Mucosa of stomach (tissue), 1 donor: ENCODE results near the gene DNAJC4.
A peak's percentile ranks its signal among the peaks of the same experiment; 100 is the strongest.

Source experiments
- H3K27me3 ChIP-seq: one replicate; pipeline ENCODE4 v1.7.0; 2013; ENCODE audit warnings: mild to moderate bottlenecking, low read length; ENCODE audit not compliant: control insufficient read depth, insufficient read depth
- H3K36me3 ChIP-seq: one replicate; pipeline ENCODE4 v1.7.0; 2013; ENCODE audit warnings: low read length; ENCODE audit not compliant: control insufficient read depth, insufficient read depth
- H3K4me1 ChIP-seq: one replicate; pipeline ENCODE4 v1.7.0; 2013; ENCODE audit warnings: mild to moderate bottlenecking, low read length; ENCODE audit not compliant: control insufficient read depth, insufficient read depth
- H3K4me3 ChIP-seq: one replicate; pipeline ENCODE4 v1.7.0; 2013; ENCODE audit warnings: low read length
- H3K9ac ChIP-seq: one replicate; pipeline ENCODE4 v1.7.0; 2013; ENCODE audit warnings: mild to moderate bottlenecking, low read length, moderate library complexity
- H3K9me3 ChIP-seq: one replicate; pipeline ENCODE4 v1.7.0; 2013; ENCODE audit warnings: mild to moderate bottlenecking, low read length, moderate library complexity; ENCODE audit not compliant: control insufficient read depth
- donor health status: Pancreatic carcinoma.

The DNAJC4 gene

GRCh38 chr11:64260147-64260708 is 29.9 kb downstream of the DNAJC4 start:
- Histone ChIP-seq H3K27me3 (no peaks in the 10 kb centered on the region), H3K36me3 (peaks cover 26% of the 10 kb centered on the region), H3K9ac (no peak overlapping the region), H3K9me3 (no peaks in the 10 kb centered on the region), H3K4me1 (no peaks in the 10 kb centered on the region), H3K4me3 (no peak overlapping the region)

- no peaks in the 10 kb centered on the region for H3K9me3 ChIP-seq
- peaks cover 17% of the 10 kb centered on the region for H3K36me3 ChIP-seq
- H3K9ac ChIP-seq = no peak overlapping the region
- no peaks in the 10 kb centered on the region for H3K27me3 ChIP-seq
- no peak overlapping the region for H3K4me3 ChIP-seq
- H3K4me1 ChIP-seq = no peaks in the 10 kb centered on the region
These were observed 31.3 kb downstream of the DNAJC4 start for GRCh38 chr11:64261556-64262080.

- peaks cover 17% of the 10 kb centered on the region for H3K36me3 ChIP-seq
- H3K9ac ChIP-seq = no peak overlapping the region
- H3K4me1 ChIP-seq = peaks cover 6% of the 10 kb centered on the region
- H3K27me3 ChIP-seq = no peaks in the 10 kb centered on the region
- no peak overlapping the region for H3K4me3 ChIP-seq
- H3K9me3 ChIP-seq = no peaks in the 10 kb centered on the region
These were observed 32.1 kb downstream of the DNAJC4 start for GRCh38 chr11:64262271-64263002.

- Histone ChIP-seq H3K9me3 (no peaks in the 10 kb centered on the region), H3K27me3 (no peaks in the 10 kb centered on the region), H3K36me3 (peaks cover 17% of the 10 kb centered on the region), H3K4me1 (peaks cover 14% of the 10 kb centered on the region), H3K9ac (no peak overlapping the region), H3K4me3 (no peak overlapping the region)
These were observed 32.9 kb downstream of the DNAJC4 start for GRCh38 chr11:64263021-64263946.

- Histone ChIP-seq H3K4me3 (no peak overlapping the region), H3K36me3 (peaks cover 17% of the 10 kb centered on the region)
These were observed 33.6 kb downstream of the DNAJC4 start for GRCh38 chr11:64263947-64264317.

GRCh38 chr11:64264371-64264852 is 34.1 kb downstream of the DNAJC4 start:
- peaks cover 17% of the 10 kb centered on the region for H3K36me3 ChIP-seq
- no peaks in the 10 kb centered on the region for H3K27me3 ChIP-seq
- H3K4me1 ChIP-seq = peaks cover 22% of the 10 kb centered on the region
- no peak overlapping the region for H3K9ac ChIP-seq
- no peak overlapping the region for H3K4me3 ChIP-seq
- no peaks in the 10 kb centered on the region for H3K9me3 ChIP-seq

More at GRCh38 chr11:64263947-64264317, 33.6 kb downstream of the DNAJC4 start:
- Histone ChIP-seq H3K27me3 (no peaks in the 10 kb centered on the region), H3K9me3 (no peaks in the 10 kb centered on the region), H3K4me1 (peaks cover 21% of the 10 kb centered on the region), H3K9ac (no peak overlapping the region)

GRCh38 chr11:64265176-64266160 is 35.1 kb downstream of the DNAJC4 start:
- peaks cover 22% of the 10 kb centered on the region for H3K4me1 ChIP-seq
- no peaks in the 10 kb centered on the region for H3K27me3 ChIP-seq
- no peak overlapping the region for H3K9ac ChIP-seq
- H3K4me3 ChIP-seq = no peak overlapping the region
- H3K36me3 ChIP-seq = peaks cover 12% of the 10 kb centered on the region
- H3K9me3 ChIP-seq = no peaks in the 10 kb centered on the region

GRCh38 chr11:64266339-64266738 is 36.0 kb downstream of the DNAJC4 start:
- Histone ChIP-seq H3K4me3 (no peak overlapping the region), H3K36me3 (peaks cover 12% of the 10 kb centered on the region), H3K9ac (no peak overlapping the region)

GRCh38 chr11:64267207-64267945 is 37.0 kb downstream of the DNAJC4 start:
- no peaks in the 10 kb centered on the region for H3K27me3 ChIP-seq
- H3K36me3 ChIP-seq = peaks cover 12% of the 10 kb centered on the region
- H3K9ac ChIP-seq = peak overlapping the region; percentile 83
- no peaks in the 10 kb centered on the region for H3K9me3 ChIP-seq
- H3K4me3 ChIP-seq = no peak overlapping the region
- peaks cover 32% of the 10 kb centered on the region for H3K4me1 ChIP-seq

More at GRCh38 chr11:64266339-64266738, 36.0 kb downstream of the DNAJC4 start:
- H3K27me3 ChIP-seq = no peaks in the 10 kb centered on the region
- no peaks in the 10 kb centered on the region for H3K9me3 ChIP-seq
- peaks cover 22% of the 10 kb centered on the region for H3K4me1 ChIP-seq

GRCh38 chr11:64268025-64268892 is 37.9 kb downstream of the DNAJC4 start:
- H3K27me3 ChIP-seq = no peaks in the 10 kb centered on the region
- H3K36me3 ChIP-seq = peaks cover 6% of the 10 kb centered on the region
- H3K9ac ChIP-seq = peak overlapping the region; percentile 83
- H3K4me3 ChIP-seq = no peak overlapping the region
- peaks cover 37% of the 10 kb centered on the region for H3K4me1 ChIP-seq
- no peaks in the 10 kb centered on the region for H3K9me3 ChIP-seq
